ENCODE data around the gene TENT5A.
"Not testable (repeated sequence)": the region's sequence is repeated elsewhere in the genome, so short reads cannot be mapped to it uniquely, and the experiment has no call there.

The TENT5A gene

DNA sequence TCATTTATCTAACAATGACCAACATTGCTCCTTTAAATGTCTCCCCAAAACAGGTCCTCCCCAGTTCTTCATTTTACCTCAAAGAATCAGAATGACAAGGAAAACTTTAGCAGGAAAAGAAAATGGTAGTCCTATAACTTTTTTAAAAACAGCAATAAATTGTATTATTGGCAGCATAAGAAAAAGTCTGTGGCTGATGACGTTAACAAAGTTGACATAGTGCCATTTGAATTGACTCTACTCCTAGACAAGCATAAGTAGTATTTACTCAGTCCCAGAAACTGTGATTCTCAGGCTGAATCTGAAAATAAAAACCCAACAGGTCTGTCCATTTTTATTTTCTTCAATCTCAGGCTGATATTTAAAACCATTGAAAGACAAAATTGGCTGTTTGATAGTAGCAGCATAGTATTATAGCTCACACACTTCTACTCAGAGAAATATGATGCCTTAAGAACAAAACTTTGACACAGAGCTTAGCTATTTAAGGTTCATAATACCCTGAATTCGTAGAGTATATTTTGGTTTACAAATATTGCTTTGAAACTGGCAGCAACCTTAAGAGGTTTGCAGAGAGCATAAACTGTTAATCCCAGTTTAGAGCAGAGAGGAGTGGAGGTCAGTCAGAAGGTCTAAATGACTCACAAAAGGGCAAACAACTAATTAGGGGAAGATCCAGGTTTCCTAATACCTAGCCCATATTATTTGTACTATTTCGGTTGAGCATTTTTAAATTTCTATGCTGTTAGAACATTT lies 35.0 kb upstream of the TENT5A start:
- no peak for TF ChIP-seq CTCF (conservative IDR thresholded peaks at IDR 0.05; ENCODE audit: control insufficient read depth, insufficient read depth, low read depth, low read length)
- DNase-seq (ENCODE audit: low read depth): peak; percentile 85

DNA sequence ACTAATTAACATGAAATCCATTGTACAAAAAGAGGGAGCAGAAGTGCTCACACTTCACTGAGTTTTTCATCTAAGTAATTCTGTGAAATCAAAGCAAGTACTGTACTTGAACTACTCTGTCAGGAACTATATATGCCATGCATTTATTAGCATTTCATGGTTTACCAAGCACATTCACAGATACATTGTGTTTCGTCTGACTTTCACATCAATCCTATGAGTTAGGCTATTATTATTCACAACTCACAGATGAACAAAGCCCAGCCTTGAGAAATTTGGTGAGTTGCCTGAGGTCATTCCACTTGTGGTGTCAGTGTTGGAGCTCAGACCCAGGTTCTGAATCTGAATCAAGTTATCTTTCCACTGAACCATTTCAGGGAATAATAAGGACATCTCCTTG lies 33.7 kb upstream of the TENT5A start:
- H3K4me3 ChIP-seq (ENCODE audit: control insufficient read depth, low read depth, low read length): no peak overlapping the region
- DNase-seq (ENCODE audit: low read depth): no peak
- no peak for TF ChIP-seq CTCF (conservative IDR thresholded peaks at IDR 0.05; ENCODE audit: control insufficient read depth, insufficient read depth, low read depth, low read length)

More for the DNA sequence above, 35.0 kb upstream of the TENT5A start:
- H3K4me3 ChIP-seq (ENCODE audit: control insufficient read depth, low read depth, low read length): no peak overlapping the region

GRCh38 chr6:81785377-81785776 lies 32.9 kb upstream of the TENT5A start:
- DNase-seq (ENCODE audit: low read depth): no peak
- TF ChIP-seq CTCF (conservative IDR thresholded peaks at IDR 0.05; ENCODE audit: control insufficient read depth, insufficient read depth, low read depth, low read length): no peak
- no peak overlapping the region for H3K4me3 ChIP-seq (ENCODE audit: control insufficient read depth, low read depth, low read length)

DNA sequence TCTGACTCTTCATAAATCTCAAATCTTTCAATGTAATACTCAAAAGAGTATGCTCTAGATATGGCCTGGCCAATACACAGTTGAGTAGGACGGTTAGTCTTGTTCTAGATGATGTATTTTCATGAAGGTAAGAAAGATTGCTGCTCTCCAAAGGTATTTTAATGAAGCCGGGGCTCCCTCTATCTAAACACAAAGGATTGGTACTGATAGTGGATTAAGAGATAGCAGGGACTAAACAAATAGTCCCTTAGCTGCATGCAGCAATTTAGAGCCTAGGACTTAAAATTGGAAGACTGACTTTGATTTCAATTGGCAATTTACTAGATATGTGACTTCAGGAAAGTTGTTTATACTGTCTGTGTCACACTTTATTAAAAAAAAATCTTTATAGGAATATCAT lies 31.4 kb upstream of the TENT5A start:
- DNase-seq (ENCODE audit: low read depth): no peak
- no peak overlapping the region for H3K4me3 ChIP-seq (ENCODE audit: control insufficient read depth, low read depth, low read length)
- no peak for TF ChIP-seq CTCF (conservative IDR thresholded peaks at IDR 0.05; ENCODE audit: control insufficient read depth, insufficient read depth, low read depth, low read length)

DNA sequence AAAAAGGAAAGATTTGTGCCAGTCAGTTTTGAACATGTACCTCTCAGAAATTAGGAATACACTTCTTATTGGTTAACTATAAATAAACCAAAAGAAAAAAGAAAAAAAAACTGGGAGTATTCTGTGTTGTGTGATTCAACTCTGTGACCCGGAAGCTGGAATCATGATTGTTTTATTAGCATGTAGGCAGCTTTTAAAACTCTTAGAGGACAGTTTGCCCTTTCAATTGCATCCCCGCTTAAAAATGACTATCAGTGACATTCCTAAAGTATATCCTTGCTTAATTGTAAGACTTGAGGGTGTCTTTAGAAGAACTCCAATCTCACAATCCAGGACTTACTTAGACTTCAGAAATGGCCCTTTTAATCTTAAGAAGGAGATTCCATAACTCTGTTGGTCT lies 29.1 kb upstream of the TENT5A start:
- H3K4me3 ChIP-seq (ENCODE audit: control insufficient read depth, low read depth, low read length): no peak overlapping the region
- TF ChIP-seq CTCF (conservative IDR thresholded peaks at IDR 0.05; ENCODE audit: control insufficient read depth, insufficient read depth, low read depth, low read length): no peak
- DNase-seq (ENCODE audit: low read depth): no peak

- DNase-seq (ENCODE audit: low read depth): no peak
- TF ChIP-seq CTCF (conservative IDR thresholded peaks at IDR 0.05; ENCODE audit: control insufficient read depth, insufficient read depth, low read depth, low read length): no peak
- no peak overlapping the region for H3K4me3 ChIP-seq (ENCODE audit: control insufficient read depth, low read depth, low read length)
Observed at GRCh38 chr6:81777586-81778268, 25.2 kb upstream of the TENT5A start.

GRCh38 chr6:81776219-81776618 lies 23.7 kb upstream of the TENT5A start:
- not testable (repeated sequence) for H3K4me3 ChIP-seq (ENCODE audit: control insufficient read depth, low read depth, low read length)
- DNase-seq (ENCODE audit: low read depth): peak; percentile 60

All from fibroblast of mammary gland (primary cell).